ENCODE measurements around the gene PARVG. TPM values are rescaled to one million over a fixed set of nuclear protein-coding genes. Genes with fewer than 3 reads are reported as not detected.

The PARVG gene
- total RNA-seq, 2 donors from 2014 or later: 34.9 to 71.3 TPM

- no peaks in the 10 kb centered on the region for H3K9me3 ChIP-seq
- no peak for ATAC-seq (ENCODE audit: insufficient number of reproducible peaks, low FRiP score, low read depth)
- no peak for DNase-seq (ENCODE audit: low spot score)
Measured at GRCh38 chr22:44199866-44200265, 19.1 kb downstream of the PARVG start.

GRCh38 chr22:44200451-44200850 lies 19.7 kb downstream of the PARVG start:
- no peaks in the 10 kb centered on the region for H3K27me3 ChIP-seq (replicated peaks; ENCODE audit: insufficient read depth)
- DNase-seq (ENCODE audit: low spot score): no peak

More at GRCh38 chr22:44199866-44200265, 19.1 kb downstream of the PARVG start:
- TF ChIP-seq, protein P1, sequence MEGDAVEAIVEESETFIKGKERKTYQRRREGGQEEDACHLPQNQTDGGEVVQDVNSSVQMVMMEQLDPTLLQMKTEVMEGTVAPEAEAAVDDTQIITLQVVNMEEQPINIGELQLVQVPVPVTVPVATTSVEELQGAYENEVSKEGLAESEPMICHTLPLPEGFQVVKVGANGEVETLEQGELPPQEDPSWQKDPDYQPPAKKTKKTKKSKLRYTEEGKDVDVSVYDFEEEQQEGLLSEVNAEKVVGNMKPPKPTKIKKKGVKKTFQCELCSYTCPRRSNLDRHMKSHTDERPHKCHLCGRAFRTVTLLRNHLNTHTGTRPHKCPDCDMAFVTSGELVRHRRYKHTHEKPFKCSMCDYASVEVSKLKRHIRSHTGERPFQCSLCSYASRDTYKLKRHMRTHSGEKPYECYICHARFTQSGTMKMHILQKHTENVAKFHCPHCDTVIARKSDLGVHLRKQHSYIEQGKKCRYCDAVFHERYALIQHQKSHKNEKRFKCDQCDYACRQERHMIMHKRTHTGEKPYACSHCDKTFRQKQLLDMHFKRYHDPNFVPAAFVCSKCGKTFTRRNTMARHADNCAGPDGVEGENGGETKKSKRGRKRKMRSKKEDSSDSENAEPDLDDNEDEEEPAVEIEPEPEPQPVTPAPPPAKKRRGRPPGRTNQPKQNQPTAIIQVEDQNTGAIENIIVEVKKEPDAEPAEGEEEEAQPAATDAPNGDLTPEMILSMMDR (IDR thresholded peaks at IDR 0.05): no peak
- Histone ChIP-seq H3K27me3 (replicated peaks; ENCODE audit: insufficient read depth) (no peaks in the 10 kb centered on the region), H3K27ac (no peak overlapping the region), H3K4me1 (ENCODE audit: control insufficient read depth in 1 of 2, low read depth in 2 of 2) (peaks cover 3 to 17% of the 10 kb centered on the region in 2 donors), H3K36me3 (no peaks in the 10 kb centered on the region), H3K4me3 (no peak overlapping the region)

DNA sequence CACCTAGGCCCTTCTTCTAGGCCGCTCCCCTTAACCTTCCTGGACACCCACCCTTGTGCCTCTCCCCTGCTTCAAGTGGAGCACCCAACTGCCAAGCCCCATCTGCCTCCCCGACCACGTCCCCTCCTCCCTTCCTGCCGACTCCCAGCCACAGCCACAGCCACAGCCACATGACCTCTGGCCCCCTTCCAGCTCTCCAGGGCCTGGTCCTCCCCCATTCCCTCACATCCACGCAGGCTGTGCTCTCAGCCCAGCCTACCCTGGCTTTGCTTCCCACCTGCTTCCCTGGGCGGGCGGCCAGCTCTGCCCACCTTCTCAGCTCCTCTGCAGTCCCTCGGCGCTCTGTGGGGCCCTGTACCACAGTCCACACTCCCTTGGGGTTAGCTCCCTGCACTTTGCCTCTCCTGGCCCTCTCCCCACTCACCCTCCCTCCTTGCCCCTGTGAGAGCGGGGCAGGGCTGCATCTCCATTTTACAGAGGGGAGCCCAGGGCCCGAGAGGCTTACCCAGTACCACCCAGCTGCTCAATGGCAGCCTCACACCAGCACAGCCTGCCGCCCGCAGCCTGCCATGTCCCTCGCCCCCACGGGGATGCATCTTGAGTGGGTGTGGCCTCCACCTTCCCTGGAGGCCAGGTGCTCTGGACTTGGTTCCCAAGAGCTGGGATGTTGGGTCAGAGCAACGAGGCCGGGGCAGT lies 20.3 kb downstream of the PARVG start:
- Histone ChIP-seq H3K36me3 (no peaks in the 10 kb centered on the region), H3K4me3 (no peak overlapping the region)

More at GRCh38 chr22:44200451-44200850, 19.7 kb downstream of the PARVG start:
- TF ChIP-seq, protein P1 (IDR thresholded peaks at IDR 0.05): no peak
- ATAC-seq (ENCODE audit: insufficient number of reproducible peaks, low FRiP score, low read depth): no peak
- Histone ChIP-seq H3K36me3 (no peaks in the 10 kb centered on the region), H3K27ac (no peak overlapping the region), H3K4me3 (no peak overlapping the region), H3K9me3 (no peaks in the 10 kb centered on the region), H3K4me1 (ENCODE audit: control insufficient read depth in 1 of 2, low read depth in 2 of 2) (peaks cover 3 to 17% of the 10 kb centered on the region in 2 donors)

DNA sequence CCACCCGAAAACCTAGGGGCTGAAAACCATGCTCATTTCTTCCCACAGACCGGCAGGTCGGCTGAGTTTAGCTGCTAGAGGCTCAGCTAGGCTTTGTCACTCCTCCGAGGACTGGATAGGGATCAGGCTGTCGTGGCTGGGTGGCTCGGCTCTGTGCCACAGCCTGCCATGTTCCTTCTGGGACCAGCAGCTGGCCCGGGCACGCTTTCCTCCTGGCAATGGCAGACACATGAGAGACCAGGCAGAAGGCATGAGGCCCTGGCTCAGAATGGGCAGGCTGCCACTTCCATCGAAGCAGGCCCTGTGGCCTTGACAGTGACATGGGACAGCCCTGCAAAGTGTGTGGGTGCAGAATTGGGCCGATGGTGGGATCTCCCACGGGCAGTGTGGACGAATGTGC lies 20.9 kb downstream of the PARVG start:
- Histone ChIP-seq H3K9me3 (no peaks in the 10 kb centered on the region), H3K4me3 (no peak overlapping the region), H3K36me3 (no peaks in the 10 kb centered on the region), H3K27me3 (replicated peaks; ENCODE audit: insufficient read depth) (no peaks in the 10 kb centered on the region), H3K27ac (no peak overlapping the region), H3K4me1 (ENCODE audit: control insufficient read depth in 1 of 2, low read depth in 2 of 2) (peaks cover 3 to 17% of the 10 kb centered on the region in 2 donors)
- DNase-seq (ENCODE audit: low spot score) (no peak), ATAC-seq (ENCODE audit: insufficient number of reproducible peaks, low FRiP score, low read depth) (no peak)
- TF ChIP-seq, protein P1 (IDR thresholded peaks at IDR 0.05): no peak

More for the DNA sequence above, 20.3 kb downstream of the PARVG start:
- H3K27me3 ChIP-seq (replicated peaks; ENCODE audit: insufficient read depth): no peaks in the 10 kb centered on the region
- peaks cover 3 to 17% of the 10 kb centered on the region in 2 donors for H3K4me1 ChIP-seq (ENCODE audit: control insufficient read depth in 1 of 2, low read depth in 2 of 2)
- no peaks in the 10 kb centered on the region for H3K9me3 ChIP-seq
- ATAC-seq (ENCODE audit: insufficient number of reproducible peaks, low FRiP score, low read depth) (no peak), DNase-seq (ENCODE audit: low spot score) (no peak)
- TF ChIP-seq, protein P1 (IDR thresholded peaks at IDR 0.05): no peak
- H3K27ac ChIP-seq: no peak overlapping the region

- Histone ChIP-seq H3K27ac (no peak overlapping the region), H3K9me3 (no peaks in the 10 kb centered on the region), H3K4me1 (ENCODE audit: control insufficient read depth in 1 of 2, low read depth in 2 of 2) (peaks cover 3 to 17% of the 10 kb centered on the region in 2 donors), H3K36me3 (no peaks in the 10 kb centered on the region), H3K4me3 (no peak overlapping the region), H3K27me3 (replicated peaks; ENCODE audit: insufficient read depth) (no peaks in the 10 kb centered on the region)
- TF ChIP-seq, protein P1 (IDR thresholded peaks at IDR 0.05): no peak
- DNase-seq (ENCODE audit: low spot score) (no peak), ATAC-seq (ENCODE audit: insufficient number of reproducible peaks, low FRiP score, low read depth) (no peak)
Measured at GRCh38 chr22:44202261-44202789, 21.6 kb downstream of the PARVG start.

Data from thoracic aorta (tissue), 2 donors.